H1 (cell line): ENCODE results near the gene NLRP3. TPM values are rescaled to one million over a fixed set of nuclear protein-coding genes. Genes with fewer than 3 reads are reported as not detected.
A peak's percentile ranks its signal among the peaks of the same experiment; 100 is the strongest.

ENCODE experiments used
- CTCF ChIA-PET: fragments of 300-600 bp; sonication (Branson Sonifier 250); formaldehyde crosslinking; loops from one replicate; lab custom pipeline; 2021; ENCODE audit not compliant: partially characterized antibody; lab: Charles Lee
- POLR2A ChIA-PET: fragments of 300-600 bp; sonication (Branson Sonifier 250); formaldehyde crosslinking; loops from one replicate; lab custom pipeline; 2021; ENCODE audit warnings: inconsistent platforms; ENCODE audit not compliant: partially characterized antibody; lab: Charles Lee
- DNase-seq, 2 experiments: peaks; one replicate each; pipeline versions ENCODE4 v3.0.0 to v3.0.0-alpha.2; 2010 to 2022; ENCODE audit warnings: low spot score in 2 of 2, low read depth in 1 of 2, mixed read lengths in 1 of 2
- FAIRE-seq: peaks from 2 replicates; lab custom pipeline; 2011; peaks lifted over from hg19 to GRCh38; lab: Jason Lieb, UNC
- H2AFZ ChIP-seq: 2 replicates; pipeline ENCODE4 v1.8.1; 2012; ENCODE audit warnings: low read length, inconsistent platforms
- H2AK5ac ChIP-seq: 2 replicates; pipeline ENCODE4 v1.6.1; 2013; ENCODE audit warnings: low read depth, low read length
- H2BK120ac ChIP-seq: replicated peaks from 2 replicates; pipeline ENCODE3; 2013; ENCODE audit warnings: low read depth, low read length, inconsistent platforms
- H2BK12ac ChIP-seq: 2 replicates; pipeline ENCODE4 v1.6.1; 2013; ENCODE audit warnings: low read depth, low read length
- H2BK15ac ChIP-seq: 2 replicates; pipeline ENCODE4 v1.6.1; 2013; ENCODE audit warnings: low read length
- H2BK20ac ChIP-seq: 2 replicates; pipeline ENCODE4 v1.6.1; 2013; ENCODE audit warnings: low read length
- H2BK5ac ChIP-seq: 2 replicates; pipeline ENCODE4 v1.6.1; 2013; ENCODE audit warnings: low read depth, low read length
- H3K14ac ChIP-seq: 2 replicates; pipeline ENCODE4 v1.6.1; 2013; ENCODE audit warnings: inconsistent platforms; ENCODE audit not compliant: insufficient read length
- H3K18ac ChIP-seq: 2 replicates; pipeline ENCODE4 v1.6.1; 2013; ENCODE audit warnings: low read length; ENCODE audit errors: extremely low read depth
- H3K23ac ChIP-seq: 2 replicates; pipeline ENCODE4 v1.6.1; 2013; ENCODE audit warnings: inconsistent platforms; ENCODE audit not compliant: insufficient read length
- H3K23me2 ChIP-seq: 2 replicates; pipeline ENCODE4 v1.6.1; 2013; ENCODE audit warnings: low read depth, low read length
- H3K27ac ChIP-seq: 2 replicates; pipeline ENCODE4 v1.6.1; 2011; ENCODE audit warnings: low read depth, low read length, inconsistent platforms
- H3K27me3 ChIP-seq, 4 experiments: replicated peaks in 1 of 4; 1 replicate in 1 of 4; 2 replicates in 3 of 4; pipeline versions ENCODE4 v1.6.1 to v1.8.1; 2011 to 2013; ENCODE audit warnings: low read length in 3 of 4, mild to moderate bottlenecking in 3 of 4, inconsistent platforms in 2 of 4, mixed read lengths in 2 of 4, moderate library complexity in 1 of 4; ENCODE audit not compliant: control insufficient read depth in 3 of 4, insufficient read depth in 3 of 4; ENCODE audit errors: extremely low read depth in 1 of 4
- H3K36me3 ChIP-seq, 4 experiments: 2 replicates each; pipeline versions ENCODE4 v1.6.1 to v1.8.1; 2011 to 2013; ENCODE audit warnings: mild to moderate bottlenecking in 4 of 4, low read length in 3 of 4, moderate library complexity in 2 of 4, control low read depth in 1 of 4, inconsistent platforms in 1 of 4; ENCODE audit not compliant: insufficient read depth in 4 of 4, control insufficient read depth in 2 of 4
- H3K4ac ChIP-seq: replicated peaks from 2 replicates; pipeline ENCODE3; 2013; ENCODE audit warnings: low read length, low read depth, mixed read lengths, inconsistent platforms; ENCODE audit not compliant: insufficient read length
- H3K4me1 ChIP-seq, 4 experiments: replicated peaks in 1 of 4; 1 replicate in 1 of 4; 2 replicates in 3 of 4; pipeline versions ENCODE4 v1.6.1 to v1.8.1; 2011 to 2013; ENCODE audit warnings: low read length in 3 of 4, inconsistent platforms in 2 of 4, mixed read lengths in 1 of 4; ENCODE audit not compliant: insufficient read depth in 4 of 4, control insufficient read depth in 3 of 4
- H3K4me2 ChIP-seq, 2 experiments: 2 replicates each; pipeline versions ENCODE4 v1.6.1 to v1.8.1; 2011 to 2013; ENCODE audit warnings: low read depth in 2 of 2, low read length in 2 of 2, control low read depth in 1 of 2, inconsistent platforms in 1 of 2, mild to moderate bottlenecking in 1 of 2; ENCODE audit not compliant: insufficient read depth in 1 of 2
- H3K4me3 ChIP-seq, 4 experiments: fragments of 200-600, 300-600 bp in 1 of 4; sonication (generic), shearing (Covaris generic), sonication (Bioruptor Twin) in 1 of 4; 2 replicates each; pipeline versions ENCODE4 v1.5.1 to v1.8.1; 2011 to 2016; ENCODE audit warnings: low read length in 4 of 4, low read depth in 3 of 4, control low read depth in 2 of 4, inconsistent platforms in 2 of 4, mild to moderate bottlenecking in 2 of 4, mixed read lengths in 1 of 4, moderate library complexity in 1 of 4; ENCODE audit not compliant: insufficient read depth in 2 of 4; ENCODE audit errors: extremely low read depth in 1 of 4
- H3K56ac ChIP-seq: replicated peaks from 2 replicates; pipeline ENCODE3; 2013; ENCODE audit warnings: low read depth, mild to moderate bottlenecking, mixed read lengths, low read length, inconsistent platforms; ENCODE audit not compliant: insufficient read length
- H3K79me1 ChIP-seq: 2 replicates; pipeline ENCODE4 v1.6.1; 2013; ENCODE audit warnings: low read depth, low read length, control low read depth
- H3K79me2 ChIP-seq, 2 experiments: 2 replicates each; pipeline versions ENCODE4 v1.6.1 to v1.8.1; 2012 to 2013; ENCODE audit warnings: low read length in 2 of 2, mild to moderate bottlenecking in 2 of 2, inconsistent platforms in 1 of 2; ENCODE audit not compliant: insufficient read depth in 2 of 2, control insufficient read depth in 1 of 2
- H3K9ac ChIP-seq, 4 experiments: replicated peaks in 1 of 4; 1 replicate in 1 of 4; 2 replicates in 3 of 4; pipeline versions ENCODE4 v1.6.1 to v1.8.1; 2011 to 2013; ENCODE audit warnings: low read depth in 3 of 4, low read length in 3 of 4, control low read depth in 2 of 4, mild to moderate bottlenecking in 2 of 4, moderate library complexity in 2 of 4, inconsistent platforms in 1 of 4; ENCODE audit errors: extremely low read depth in 1 of 4
- H3K9me3 ChIP-seq, 2 experiments: 2 replicates each; pipeline versions ENCODE4 v1.6.1 to v1.8.1; 2012 to 2013; ENCODE audit warnings: mild to moderate bottlenecking in 2 of 2, moderate library complexity in 2 of 2, control low read depth in 1 of 2, inconsistent platforms in 1 of 2, low read depth in 1 of 2, low read length in 1 of 2, mixed read lengths in 1 of 2; ENCODE audit not compliant: insufficient read depth in 2 of 2
- H4K20me1 ChIP-seq, 2 experiments: replicated peaks in 1 of 2; 2 replicates each; pipeline versions ENCODE3 to v1.8.1; 2011 to 2013; ENCODE audit warnings: inconsistent platforms in 2 of 2, low read length in 2 of 2, mild to moderate bottlenecking in 1 of 2; ENCODE audit not compliant: insufficient read depth in 2 of 2, control insufficient read depth in 1 of 2
- H4K5ac ChIP-seq: 2 replicates; pipeline ENCODE4 v1.6.1; 2013; ENCODE audit warnings: low read length, low read depth, mixed read lengths, inconsistent platforms; ENCODE audit not compliant: insufficient read length
- H4K8ac ChIP-seq: 2 replicates; pipeline ENCODE4 v1.8.0; 2013; ENCODE audit warnings: mild to moderate bottlenecking, moderate library complexity, low read length, inconsistent platforms; ENCODE audit not compliant: insufficient read depth; ENCODE audit errors: extremely low read depth
- H4K91ac ChIP-seq: replicated peaks from 2 replicates; pipeline ENCODE3; 2013; ENCODE audit warnings: low read length, mixed read lengths, inconsistent platforms; ENCODE audit not compliant: insufficient read length
- CBX8 ChIP-seq: fragments of 300-800, 300-1000 bp; sonication (generic); IDR thresholded peaks from 2 replicates; pipeline ENCODE4 v1.7.1; 2016; ENCODE audit warnings: low read depth, low read length, borderline replicate concordance
- KDM4A ChIP-seq: IDR thresholded peaks from one replicate; pipeline ENCODE4 v1.7.1; 2012; ENCODE audit warnings: low read depth, mild to moderate bottlenecking, moderate library complexity, low read length, inconsistent platforms; ENCODE audit not compliant: severe bottlenecking
- MAFK ChIP-seq: IDR thresholded peaks from 2 replicates; pipeline ENCODE4 v1.6.1; 2012; ENCODE audit warnings: low read depth, mild to moderate bottlenecking, improper control_type of control experiment, low read length
- POU5F1 ChIP-seq: IDR thresholded peaks from 2 replicates; pipeline ENCODE4 v1.6.1; 2011; ENCODE audit warnings: low read depth, mild to moderate bottlenecking, low read length, moderate library complexity
- SP2 ChIP-seq: IDR thresholded peaks from 2 replicates; pipeline ENCODE4 v1.6.1; 2012; ENCODE audit warnings: mild to moderate bottlenecking, low read length, inconsistent platforms
- TAF1 ChIP-seq: IDR thresholded peaks from 2 replicates; pipeline ENCODE4 v1.6.1; 2011; ENCODE audit warnings: mild to moderate bottlenecking, low read depth, low read length
- TAF7 ChIP-seq: optimal IDR thresholded peaks from 2 replicates; pipeline ENCODE3; 2011; ENCODE audit warnings: low read depth, mild to moderate bottlenecking, inconsistent platforms, low read length, moderate library complexity, borderline replicate concordance
- TCF12 ChIP-seq: IDR thresholded peaks from 2 replicates; pipeline ENCODE4 v1.6.1; 2011; ENCODE audit warnings: low read depth, mild to moderate bottlenecking, low read length
- WGBS, 2 experiments: shearing (Covaris generic) in 1 of 2; methylation state at CpG; one replicate each; pipeline versions ENCODE4 v1.1.6 to v1.1.7; 2013 to 2015; ENCODE audit warnings: low lambda C conversion rate in 2 of 2, mixed read lengths in 2 of 2, inconsistent platforms in 1 of 2, low coverage in 1 of 2, missing lambda C conversion rate in 1 of 2; ENCODE audit not compliant: insufficient replicate concordance in 2 of 2, insufficient coverage in 1 of 2, insufficient read length in 1 of 2; ENCODE audit errors: extremely low coverage in 1 of 2, missing lambda C conversion rate in 1 of 2; 5-methylcytosine and 5-hydroxymethylcytosine counted together
- polyA plus RNA-seq, 7 experiments: library from polyadenylated mRNA; depleted of rRNA in 3 of 7; stranded (reverse) in 5 of 7; unstranded in 2 of 7; fragments of >200 nt in 5 of 7; fragments of 200-250 nt in 2 of 7; gene quantifications; 1 replicate in 5 of 7; 2 replicates in 1 of 7; 4 replicates in 1 of 7; pipeline versions ENCODE4 v1.2.1 to v1.2.3, GENCODE V29; 2011 to 2013; ENCODE audit warnings: missing spikeins in 2 of 7, mixed read lengths in 2 of 7
- total RNA-seq: library from RNA; stranded (reverse); fragmentation: NEBNext Ultra II Directional; extraction: Animal tissue kit (Norgen Biotek cat#: 25700); gene quantifications from 2 replicates; pipeline ENCODE4 v1.2.1, GENCODE V29; 2021

NLRP3 gene
- total and polyA plus RNA-seq, 2 of the 8 experiments (the other 6 are each of a cell fraction or from before 2014, with no cell fraction given) = 0.05 to 0.19 TPM

DNA sequence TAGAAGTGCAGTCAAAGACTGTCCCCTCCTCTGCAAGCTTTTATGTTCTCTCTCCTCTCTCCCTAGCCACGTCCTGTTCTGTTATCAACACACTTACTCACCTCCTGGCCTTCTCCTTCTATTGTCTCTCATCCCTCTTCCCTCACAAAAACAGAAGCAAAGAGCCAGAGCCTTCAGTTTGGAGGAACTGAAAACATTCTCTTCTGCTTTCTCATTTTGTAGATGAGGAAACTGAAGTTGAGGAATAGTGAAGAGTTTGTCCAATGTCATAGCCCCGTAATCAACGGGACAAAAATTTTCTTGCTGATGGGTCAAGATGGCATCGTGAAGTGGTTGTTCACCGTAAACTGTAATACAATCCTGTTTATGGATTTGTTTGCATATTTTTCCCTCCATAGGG, 1.9 kb downstream of the NLRP3 start:
- CTCF ChIA-PET = interaction anchor here (0.9 to 2.7 kb wide), 3 partner anchors 13 to 45 kb away, joined by 3 to 11 read pairs (median 3); no protein-coding TSS in a partner anchor

More for the DNA sequence above, 1.9 kb downstream of the NLRP3 start:
- Histone ChIP-seq H2BK120ac (peak overlapping the region; percentile 26), H3K27ac (no peak overlapping the region), H4K91ac (no peak overlapping the region), H3K9ac (no peak overlapping the region), H3K27me3 (no peaks in the 10 kb centered on the region), H2AFZ (no peak overlapping the region), H4K5ac (no peak overlapping the region), H3K23ac (no peak overlapping the region), H3K4me2 (no peak overlapping the region), H4K20me1 (no peaks in the 10 kb centered on the region), H3K4me3 (no peak overlapping the region), H2BK5ac (no peak overlapping the region), H3K56ac (no peak overlapping the region), H2BK20ac (no peak overlapping the region), H2AK5ac (no peak overlapping the region), H3K4me1 (no peaks in the 10 kb centered on the region), H3K4ac (no peak overlapping the region), H4K8ac (no peak overlapping the region), H3K36me3 (no peaks in the 10 kb centered on the region), H2BK15ac (no peak overlapping the region), H3K14ac (no peak overlapping the region), H3K9me3 (no peaks in the 10 kb centered on the region), H2BK12ac (no peak overlapping the region), H3K18ac (no peak overlapping the region), H3K79me1 (no peaks in the 10 kb centered on the region), H3K79me2 (no peaks in the 10 kb centered on the region), H3K23me2 (no peaks in the 10 kb centered on the region)
- FAIRE-seq (no peak), DNase-seq (no peak)
- 86% methylated on average over 5 of the region's 5 CpGs; no CpG with 5 or more reads in 1 of the 2 experiments for WGBS, 2 experiments
- POLR2A ChIA-PET = no interaction called here
- no peak for TF ChIP-seq TAF7
- TF ChIP-seq CBX8 = no peak
- no peak for TF ChIP-seq KDM4A
- TF ChIP-seq TCF12 = no peak
- no peak for TF ChIP-seq MAFK
- TF ChIP-seq POU5F1 = no peak
- no peak for TF ChIP-seq SP2
- TF ChIP-seq TAF1 = no peak
